GM19324 (cell line): ENCODE results near the gene KCNQ1.

ENCODE experiments used
- ATAC-seq: cut with Tn5 transposase; IDR thresholded peaks from one replicate; pipeline ENCODE4 v1.9.1; 2021; ENCODE audit warnings: mild to moderate bottlenecking, moderate library complexity; ENCODE audit not compliant: unreplicated experiment, low FRiP score

Gene KCNQ1

DNA sequence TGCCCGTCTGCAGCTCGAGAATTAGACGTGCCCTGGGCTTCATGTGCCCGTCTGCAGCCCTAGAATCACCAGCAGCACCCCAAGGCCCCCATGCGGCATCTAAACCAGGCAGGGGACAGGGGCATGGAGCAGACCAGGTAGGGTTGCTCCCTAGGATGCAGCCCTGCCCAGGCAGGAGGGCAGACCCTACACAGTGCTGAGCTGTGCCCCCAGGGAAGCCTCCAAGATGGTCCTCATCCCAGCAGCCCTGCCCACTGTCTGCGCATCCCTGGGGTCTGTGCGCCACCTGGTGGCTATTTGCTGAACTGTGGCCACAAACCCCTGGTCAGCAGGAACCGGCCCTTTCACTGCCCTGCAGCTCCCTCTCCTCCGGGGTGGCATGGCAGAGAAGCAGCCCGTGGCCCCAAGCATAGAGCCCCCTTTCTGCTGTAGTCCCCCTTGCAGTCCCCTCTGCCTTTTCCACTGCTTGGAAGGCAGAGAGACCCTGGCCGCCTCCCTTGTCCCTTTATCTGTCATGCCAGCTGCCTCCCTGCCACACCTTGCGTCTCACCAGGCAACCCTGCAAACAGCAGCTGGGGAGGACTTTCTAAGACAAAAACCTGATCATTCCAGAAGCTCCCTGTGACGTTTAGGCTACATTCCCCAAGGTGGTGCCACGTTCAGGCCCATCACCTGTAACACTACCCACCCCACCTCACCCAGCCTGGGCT is 86.6 kb downstream of the KCNQ1 start:
- ATAC-seq = no peak

DNA sequence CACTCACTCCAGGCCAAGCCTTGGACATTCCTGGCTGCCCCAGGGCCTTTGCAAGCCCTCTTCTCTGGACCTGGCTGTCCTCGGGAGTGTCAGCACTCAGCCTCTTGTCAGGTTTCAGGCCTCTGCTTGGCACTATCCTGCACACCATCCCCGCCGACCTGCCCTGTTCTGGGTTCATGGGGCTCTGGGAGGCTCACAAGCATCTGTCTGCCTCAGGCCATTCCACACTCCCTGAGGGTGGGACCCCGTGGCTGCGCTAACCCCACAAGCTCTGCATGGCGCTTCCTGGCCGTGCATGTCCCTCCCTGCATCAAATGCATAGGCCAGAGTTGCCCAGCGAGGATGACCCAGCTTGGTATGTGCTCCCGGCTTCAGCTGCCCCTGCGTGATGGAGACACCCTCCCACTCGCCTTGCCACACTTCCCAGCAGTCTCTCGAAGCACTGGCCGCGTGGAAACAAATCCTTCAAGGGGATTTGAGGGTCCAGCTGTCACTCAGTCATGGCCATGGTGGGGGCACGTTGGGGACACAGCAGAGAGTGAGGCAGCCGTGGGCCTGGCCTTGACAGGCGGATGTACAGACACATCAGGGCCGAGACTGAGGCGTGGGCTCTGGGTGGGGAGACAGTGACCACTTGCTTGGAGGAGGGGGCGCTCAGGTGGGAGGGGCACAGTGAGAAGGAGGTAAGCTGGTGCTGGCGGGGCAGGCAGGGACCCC is 87.3 kb downstream of the KCNQ1 start:
- ATAC-seq = no peak

DNA sequence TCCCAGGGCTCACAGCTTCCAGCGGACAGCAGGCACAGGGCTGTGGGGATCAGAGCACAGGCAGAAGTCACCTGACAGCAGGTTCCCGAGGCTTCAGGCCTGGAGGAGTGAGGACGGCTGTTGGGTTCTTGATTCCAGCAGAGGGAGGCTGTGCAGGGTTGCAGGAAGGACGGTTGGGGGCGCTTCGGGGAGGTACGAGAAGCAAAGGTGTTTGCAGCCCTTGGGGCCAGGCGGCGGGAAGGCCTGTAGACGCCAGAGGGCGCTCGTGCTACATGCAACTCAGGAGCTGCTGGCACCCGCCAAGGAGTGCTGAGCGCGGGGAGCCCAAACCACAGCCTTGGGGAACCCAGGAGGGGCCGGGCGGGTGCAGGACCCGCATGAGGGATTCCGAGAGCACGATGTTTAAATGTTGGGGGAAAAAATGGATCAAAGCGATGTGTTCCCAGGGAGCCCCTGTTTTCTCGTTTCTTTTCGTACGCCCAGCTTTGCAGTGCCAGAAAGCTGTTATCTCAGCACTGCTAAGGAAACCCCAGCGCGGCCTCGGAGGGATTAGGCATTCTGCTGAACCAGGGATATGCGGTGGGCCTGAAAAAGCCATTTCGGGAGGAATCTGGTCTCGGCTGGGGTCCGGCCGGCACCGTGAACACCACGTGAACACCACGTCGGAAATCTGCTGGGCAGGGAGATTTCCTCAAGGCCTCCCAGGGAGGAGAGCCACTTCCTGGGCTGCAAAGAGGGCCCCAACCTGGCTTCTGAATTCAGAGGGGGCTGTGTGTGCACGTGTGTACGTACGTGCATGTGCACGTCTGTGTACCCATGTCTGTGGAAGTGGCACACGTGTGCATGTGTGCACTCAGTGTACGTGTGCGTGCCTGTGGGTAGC is 88.1 kb downstream of the KCNQ1 start:
- peak; percentile 42 for ATAC-seq

DNA sequence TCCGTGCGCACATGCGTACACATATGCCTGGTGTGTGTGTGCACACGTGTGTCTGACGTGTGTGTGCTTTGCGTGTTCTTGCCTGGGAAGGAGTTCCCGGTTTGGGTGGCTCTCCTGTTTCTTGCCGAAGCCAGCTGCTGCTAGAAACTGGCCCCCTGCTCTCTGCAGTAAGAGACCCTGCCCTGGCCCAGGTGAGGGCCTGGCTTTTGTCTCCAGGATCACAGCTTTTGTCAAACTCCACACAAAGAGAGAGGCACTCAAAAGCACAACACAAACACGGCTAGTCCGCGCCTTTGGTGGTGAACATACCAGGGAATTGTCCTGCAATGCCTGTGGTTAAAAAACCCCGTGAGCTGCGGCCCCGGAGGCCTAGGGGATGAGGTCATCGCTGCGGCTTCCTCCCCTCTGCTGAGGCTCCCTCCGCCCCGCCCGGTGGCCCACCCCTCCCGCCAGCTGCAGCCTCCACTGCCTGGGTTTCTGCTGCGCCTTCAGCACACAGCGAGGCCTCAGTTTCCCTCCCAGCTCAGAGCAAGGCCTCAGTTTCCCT is 88.9 kb downstream of the KCNQ1 start:
- no peak for ATAC-seq

DNA sequence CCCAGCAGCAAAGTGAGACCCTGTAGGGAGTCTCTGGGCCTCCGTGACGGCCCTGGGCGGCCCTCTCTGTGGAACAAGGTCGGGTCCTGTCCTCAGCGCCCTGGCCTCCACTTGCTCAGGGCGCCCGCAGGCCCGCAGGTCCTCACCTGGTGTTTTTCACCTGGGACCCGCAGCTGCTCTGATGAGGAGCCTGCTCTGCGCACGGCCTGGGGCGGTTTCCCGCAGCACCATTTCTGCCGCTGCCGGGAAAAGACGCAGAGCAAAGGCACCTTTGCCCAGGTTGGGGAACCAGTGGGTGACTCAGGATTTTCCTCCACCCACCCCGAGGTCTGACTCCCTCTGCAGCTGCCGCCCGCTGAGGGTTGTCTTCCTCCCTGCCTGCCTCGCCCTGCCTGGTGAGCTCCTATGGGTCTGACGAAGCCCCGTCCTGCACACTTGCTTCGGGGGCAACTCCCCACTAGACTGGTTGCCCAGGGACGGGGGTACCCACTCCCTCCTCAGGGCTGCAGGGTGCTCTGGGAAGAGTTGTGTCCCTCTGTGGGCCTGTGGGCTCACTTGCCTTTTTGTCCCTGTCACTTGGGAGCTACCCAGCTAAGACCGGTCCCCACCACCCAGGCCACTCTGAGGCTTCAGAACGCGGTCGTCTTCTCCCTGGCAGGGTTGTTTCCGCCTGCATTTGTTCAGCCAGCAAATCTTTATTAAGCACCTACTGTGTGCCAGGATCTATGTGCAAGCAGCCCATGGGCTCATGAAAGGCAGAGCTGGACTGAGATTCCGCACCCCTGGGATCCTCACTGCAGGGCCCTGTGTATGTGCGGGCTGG is 89.5 kb downstream of the KCNQ1 start:
- ATAC-seq = no peak

DNA sequence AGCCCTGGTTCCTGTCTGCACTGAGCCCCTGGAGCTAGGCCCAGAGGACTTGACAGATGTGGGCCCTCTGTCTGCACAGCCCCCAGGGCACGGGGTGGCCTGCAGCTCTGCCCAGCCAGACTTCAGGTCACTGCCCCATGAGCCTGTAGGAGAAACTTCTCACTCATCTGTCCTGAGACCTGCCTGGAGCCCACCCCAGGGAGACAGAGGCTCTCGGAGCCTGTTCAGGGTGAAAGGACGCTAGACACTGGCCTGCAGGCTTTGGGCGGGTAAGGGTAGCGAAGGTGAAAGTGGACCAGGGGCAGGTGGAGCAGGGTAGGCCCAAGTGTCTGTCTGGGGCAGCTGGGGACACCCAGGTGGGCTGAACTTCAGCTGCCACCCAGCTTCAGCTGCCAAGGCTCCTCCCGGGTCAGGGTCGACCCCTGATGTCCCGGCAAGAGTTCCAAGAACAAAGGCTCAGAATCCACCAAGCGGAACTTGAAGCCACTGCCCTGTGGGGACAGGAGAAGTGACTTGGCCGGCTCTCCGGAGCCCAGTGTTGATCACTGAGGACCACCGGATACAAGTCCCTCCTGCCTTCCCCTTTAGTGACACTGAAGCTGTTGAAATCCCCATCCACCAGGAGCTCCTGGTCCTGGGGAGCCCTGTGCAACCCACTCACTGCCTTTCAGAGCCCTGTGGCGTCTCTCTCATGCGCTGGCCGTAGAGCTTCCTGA is 90.3 kb downstream of the KCNQ1 start:
- ATAC-seq = no peak

DNA sequence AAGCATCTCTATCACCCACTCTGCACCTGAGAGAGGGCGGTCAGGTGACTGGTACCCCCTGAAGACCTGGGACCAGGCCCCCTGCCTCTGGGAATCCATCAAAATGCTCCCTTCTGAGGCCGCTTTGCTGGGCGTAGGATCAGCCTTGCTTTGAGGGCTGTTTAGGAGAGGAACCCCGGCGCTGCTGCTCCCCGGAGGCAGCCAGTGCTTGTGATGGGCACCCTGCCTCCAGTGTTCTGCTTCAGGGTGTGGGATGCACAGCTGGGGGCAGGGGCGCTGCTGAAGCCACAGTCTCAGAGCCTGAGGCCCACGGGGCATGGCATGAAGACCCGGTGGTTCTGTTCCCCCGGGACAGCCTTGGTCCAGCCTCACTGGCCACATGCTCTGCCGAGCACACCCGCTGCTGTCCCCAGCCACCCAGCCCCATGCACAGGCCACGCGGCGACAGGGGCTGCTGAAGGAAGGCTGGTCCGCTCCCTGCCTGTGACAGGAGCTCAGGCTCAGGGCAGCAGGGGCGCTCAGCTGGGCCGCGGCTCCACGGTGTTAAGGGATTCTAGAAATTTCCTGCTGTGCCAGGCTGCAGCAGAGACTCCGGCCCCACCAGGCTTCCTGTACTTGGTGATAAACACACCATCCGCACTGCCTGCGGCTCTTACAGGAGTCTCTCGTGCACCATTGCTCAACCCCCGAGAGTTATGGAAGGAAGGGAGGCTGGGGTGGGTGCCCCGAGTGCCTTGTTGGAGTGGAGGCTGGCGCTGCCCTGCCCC is 91.0 kb downstream of the KCNQ1 start:
- ATAC-seq = no peak

DNA sequence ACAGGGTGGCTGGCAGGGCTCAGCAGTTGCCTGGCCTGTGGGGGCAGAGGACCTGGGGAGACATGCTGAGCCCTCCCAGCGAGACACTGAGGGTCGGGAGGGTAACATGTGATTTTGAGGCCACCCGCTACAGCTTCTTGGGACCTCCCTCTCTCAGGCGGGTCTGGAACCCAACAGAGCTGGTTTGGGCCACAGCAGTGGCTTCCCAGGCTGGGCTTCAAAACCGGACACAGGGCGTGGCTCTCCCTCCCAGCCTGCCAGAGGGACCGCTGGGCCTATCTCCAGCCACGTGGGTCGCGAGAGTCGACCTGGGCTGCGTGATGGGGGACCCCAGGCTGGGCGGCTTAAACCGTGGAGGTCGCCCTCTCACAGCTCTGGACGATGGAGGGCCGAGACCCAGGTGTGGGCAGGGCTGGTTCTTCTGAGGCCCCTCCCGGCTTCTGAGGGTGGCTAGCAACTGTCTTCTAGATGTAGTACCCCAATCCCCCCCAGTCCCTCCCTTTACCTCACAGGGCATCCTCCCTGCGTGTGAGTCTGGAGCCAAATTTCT is 91.7 kb downstream of the KCNQ1 start:
- ATAC-seq = no peak

DNA sequence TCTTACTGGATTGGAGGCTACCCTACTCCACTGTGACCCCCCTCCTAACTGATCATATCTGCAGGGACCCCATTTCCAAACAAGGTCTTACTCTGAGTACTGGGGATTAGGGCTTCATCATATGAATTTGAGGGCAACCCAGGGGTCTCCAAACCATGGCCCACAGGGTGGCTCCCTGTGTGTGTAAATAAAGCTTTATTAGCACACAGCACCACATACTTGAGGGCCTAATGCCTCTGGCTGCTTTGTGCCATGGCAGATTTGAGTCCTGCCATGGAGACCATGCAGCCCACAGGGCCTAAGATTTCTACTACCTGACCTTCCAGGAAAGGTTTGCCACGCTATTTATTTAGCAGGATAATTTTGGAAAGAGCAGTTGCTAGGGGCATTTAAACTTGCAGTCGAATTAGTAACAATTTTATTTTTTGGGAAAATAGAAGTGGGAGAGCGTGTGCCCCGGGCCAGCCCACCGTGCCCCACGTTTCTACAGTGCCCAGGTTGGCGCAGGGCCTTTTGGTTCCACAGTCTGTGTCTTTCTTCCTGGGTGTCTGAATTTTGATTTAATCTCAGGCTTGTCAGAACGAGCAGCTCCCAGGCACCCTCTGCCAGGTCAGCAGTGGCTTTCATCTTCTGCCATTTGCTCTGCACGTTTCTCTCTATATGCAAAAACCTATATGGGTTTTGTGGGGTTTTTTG is 92.3 kb downstream of the KCNQ1 start:
- ATAC-seq = no peak

DNA sequence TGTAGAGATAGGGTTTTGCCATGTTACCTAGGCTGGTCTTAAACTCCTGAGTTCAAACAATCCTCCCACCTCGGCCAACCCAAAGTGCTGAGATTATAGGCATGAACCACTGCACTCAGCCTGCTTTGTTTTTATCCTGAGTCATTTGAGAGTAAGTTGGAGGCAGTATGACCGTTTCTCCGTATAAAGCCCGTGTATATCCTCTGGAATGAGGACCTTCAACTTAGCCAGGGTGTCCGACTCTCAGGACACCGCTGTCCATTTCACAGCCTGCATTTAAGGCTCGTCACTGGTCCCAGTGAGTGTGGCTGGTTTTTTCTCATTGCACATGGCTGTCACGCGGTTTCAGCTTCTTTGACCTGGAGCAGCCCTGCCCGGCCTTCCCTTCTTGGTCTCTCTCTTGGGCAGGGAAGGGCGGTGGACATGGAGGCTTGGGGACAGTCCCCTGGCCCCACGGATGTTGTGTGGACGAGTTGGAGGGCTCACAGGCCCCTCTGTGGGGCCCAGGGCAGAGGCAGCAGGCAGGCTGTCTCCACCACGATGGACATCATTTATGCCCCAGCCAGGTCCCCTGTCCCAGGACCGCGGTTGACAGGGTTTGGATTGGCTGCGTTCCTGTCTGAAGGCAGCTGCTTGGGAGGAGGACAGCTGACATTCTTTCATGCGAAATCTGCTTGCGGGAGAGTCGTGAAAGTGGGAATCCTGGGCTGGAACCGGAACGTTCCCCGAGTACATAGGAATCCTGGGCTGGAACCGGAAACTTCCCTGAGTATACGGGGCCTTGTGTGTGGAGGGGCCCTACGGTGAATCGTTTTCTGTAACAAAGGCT is 93.3 kb downstream of the KCNQ1 start:
- no peak for ATAC-seq

DNA sequence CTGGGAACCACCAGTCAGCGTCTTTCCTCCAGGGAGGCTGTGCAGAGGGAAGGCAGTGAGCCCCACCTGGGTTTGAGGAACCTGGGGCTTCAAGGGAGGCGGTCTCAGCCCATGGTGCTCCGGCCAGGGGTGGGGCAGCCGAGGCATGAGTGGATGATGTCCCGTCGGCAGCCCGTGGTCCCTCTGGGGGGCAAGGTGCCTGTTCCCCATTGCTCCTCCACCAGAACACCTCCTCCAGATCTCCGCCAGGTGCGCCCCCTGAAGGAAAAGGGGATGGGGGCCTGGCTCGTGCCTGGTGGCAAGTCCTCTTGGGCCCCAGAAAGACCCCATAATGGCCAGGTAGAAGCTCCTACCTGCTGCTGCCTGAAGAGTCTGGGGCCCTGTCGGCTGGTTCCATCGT is 94.1 kb downstream of the KCNQ1 start:
- ATAC-seq = no peak

DNA sequence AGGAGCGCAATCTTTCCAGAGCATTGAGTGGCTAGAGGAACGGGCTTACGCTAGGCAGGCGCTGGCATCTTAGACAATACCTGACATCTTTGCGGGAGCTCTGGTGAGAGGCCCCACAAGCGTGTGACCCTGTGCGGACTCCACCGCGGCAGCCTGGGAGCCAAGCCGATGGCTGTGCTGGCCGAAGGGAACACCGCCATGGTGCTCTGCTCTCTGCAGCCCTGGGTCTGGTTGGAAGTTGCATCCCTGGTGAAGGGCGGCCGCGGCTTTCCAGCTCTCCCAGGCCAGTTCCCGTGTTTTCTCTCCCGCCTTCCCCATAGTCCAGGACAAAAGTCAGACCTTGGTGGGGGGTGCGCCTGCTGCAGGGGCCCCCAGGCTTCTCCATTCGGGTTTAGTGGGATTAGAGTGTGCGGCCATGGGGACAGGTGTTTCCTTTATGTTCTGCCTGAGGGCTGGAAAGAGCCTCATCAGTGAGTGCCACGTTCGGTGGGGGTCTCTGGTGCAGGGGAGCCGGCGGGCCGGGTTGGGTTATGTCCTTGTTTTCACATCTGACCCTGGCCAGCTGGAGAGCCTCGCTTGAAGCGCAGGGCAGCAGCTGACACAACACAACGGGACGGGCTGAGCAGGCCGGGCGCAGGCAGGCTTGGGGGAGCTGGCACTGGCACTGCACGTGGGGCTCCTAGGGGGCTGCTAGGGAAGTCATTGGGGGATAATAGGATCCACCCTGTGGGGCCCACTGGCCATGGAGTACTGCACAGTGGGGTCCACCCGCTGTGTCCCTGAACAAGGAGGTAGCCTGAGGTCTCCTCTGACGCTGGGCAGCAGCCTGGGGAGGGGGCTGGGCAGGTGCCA is 94.8 kb downstream of the KCNQ1 start:
- ATAC-seq = no peak

DNA sequence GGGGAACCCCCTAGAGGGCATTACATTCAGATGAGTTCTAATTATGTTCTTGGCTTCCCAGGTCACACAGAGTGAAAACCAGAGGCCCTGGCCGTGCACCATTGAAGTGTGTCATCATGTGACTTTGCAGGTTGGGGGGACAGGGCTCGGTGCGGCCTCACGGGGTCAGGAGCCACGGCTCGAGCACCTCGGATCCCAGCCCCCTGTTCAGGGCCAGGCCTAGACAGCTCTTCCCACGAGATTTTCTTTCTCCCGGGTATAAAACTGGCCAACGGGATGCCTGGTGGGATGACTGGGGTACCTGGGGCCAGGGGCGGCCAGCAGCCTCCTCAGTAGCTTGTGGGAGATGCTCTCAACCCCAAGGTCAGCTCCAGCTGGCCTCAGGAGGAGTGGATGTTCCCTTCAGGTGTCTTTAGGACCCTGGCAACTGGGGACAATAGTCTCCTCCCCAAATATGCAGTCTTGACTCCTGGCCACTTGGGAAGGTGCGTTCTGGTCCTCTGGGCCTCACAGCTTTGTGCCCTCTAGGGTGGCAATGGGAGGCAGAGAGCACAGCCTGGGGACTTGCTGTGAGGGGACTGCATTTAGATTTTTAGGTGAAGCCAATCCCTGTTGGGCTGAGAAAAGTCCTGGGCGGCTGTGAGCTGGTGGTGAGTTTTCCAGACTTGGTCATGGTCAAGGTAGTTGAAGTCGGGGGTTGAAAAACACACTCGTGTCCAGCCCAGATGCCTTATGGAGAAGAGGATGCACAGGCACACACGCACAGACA is 95.6 kb downstream of the KCNQ1 start:
- ATAC-seq = no peak

DNA sequence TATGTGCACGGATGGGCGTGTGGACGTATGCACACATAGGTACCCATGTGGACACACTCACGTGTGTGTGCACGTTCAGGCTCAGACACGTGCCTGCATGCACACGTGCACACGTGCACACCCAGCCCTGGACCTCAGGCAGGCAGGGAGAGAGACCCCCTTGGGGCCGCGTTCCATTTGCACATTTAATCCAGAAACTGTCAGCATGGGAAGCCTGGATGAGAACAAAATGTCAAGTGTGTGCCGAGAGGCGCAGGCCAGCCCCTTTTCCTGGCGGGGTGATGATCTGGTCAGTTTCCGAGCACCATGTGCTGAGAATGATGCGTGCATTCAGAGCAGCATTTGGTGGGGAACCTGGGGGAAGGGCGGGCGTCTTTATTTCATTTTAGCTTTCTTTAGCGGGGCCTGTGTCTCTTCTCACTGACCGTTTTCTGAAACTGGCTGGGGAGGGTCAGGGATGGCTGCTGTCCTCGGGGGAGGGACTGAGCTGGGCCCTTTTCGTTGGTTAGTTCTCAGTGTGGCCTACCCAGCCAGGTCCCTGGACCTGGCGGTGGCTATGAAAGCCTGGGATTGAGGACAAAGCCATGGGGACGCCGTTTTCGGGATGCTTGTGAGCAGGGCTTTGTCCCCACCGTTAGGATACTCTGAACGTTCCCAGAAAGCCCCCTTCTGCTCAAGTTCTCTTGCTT is 96.3 kb downstream of the KCNQ1 start:
- ATAC-seq = no peak

DNA sequence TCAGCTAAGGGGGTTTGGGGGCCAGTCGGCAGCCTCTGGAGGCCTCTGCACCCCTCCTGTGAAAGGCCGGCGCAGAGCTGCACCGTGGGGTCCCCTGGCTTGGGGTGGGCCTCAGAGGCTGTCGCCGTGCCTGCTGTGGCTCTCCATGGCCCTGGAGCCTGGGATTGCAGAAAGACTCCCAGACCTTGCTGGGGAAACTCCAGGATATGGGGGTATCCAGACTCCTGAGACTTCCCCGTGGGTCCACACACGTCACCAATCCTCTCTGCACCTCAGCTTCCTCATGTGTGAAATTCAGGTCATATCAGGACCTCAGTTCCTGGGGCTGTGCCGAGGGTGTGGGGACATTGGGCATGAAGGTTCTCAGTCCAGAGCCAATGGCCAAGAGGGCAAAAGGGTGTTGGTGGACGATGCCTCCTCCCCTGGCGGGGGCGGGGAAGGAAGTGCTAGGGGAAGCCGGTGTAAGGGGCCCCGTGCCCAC is 97.1 kb downstream of the KCNQ1 start:
- no peak for ATAC-seq
